DOHH2 (cell line): ENCODE measurements around the gene YTHDC2.

ENCODE experiments used
- CTCF ChIP-seq: fragments of 200-600 bp; sonication (generic); IDR thresholded peaks from one replicate; pipeline ENCODE4 v1.5.1; 2014; ENCODE audit warnings: antibody characterized with exemption, mild to moderate bottlenecking, low read depth, low read length; ENCODE audit not compliant: poor library complexity, severe bottlenecking
- EZH2phosphoT487 ChIP-seq: fragments of 200-600 bp; sonication (generic); IDR thresholded peaks from 2 replicates; pipeline ENCODE4 v1.6.1; 2017; ENCODE audit warnings: borderline replicate concordance, mild to moderate bottlenecking, antibody characterized with exemption, low read length, moderate library complexity, mixed read lengths

DNA sequence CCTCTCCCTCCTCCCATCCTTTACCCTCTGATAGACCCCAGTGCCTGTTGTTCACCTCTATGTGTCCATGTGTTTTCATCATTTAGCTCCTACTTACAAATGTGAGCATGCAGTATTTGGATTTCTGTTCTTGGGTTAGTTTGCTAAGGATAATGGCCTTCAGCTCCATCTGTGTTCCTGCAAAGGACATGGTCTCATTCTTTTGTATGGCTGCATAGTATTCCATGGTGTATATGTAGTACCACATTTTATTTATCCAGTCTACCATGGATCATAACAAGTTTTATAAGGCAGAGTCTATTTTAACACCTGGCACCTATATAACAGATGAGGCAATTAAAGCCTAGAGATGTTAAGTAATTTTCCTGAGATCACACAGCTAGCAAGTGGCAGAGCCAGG lies 7.4 kb downstream of the YTHDC2 start:
- TF ChIP-seq CTCF (no peak), EZH2phosphoT487 (no peak)
